GM21447 (cell line): ENCODE results near the gene DKC1.

Experiments used
- ATAC-seq: cut with Tn5 transposase; IDR thresholded peaks from one replicate; pipeline ENCODE4 v1.9.1; 2021; ENCODE audit not compliant: unreplicated experiment

Gene DKC1

DNA sequence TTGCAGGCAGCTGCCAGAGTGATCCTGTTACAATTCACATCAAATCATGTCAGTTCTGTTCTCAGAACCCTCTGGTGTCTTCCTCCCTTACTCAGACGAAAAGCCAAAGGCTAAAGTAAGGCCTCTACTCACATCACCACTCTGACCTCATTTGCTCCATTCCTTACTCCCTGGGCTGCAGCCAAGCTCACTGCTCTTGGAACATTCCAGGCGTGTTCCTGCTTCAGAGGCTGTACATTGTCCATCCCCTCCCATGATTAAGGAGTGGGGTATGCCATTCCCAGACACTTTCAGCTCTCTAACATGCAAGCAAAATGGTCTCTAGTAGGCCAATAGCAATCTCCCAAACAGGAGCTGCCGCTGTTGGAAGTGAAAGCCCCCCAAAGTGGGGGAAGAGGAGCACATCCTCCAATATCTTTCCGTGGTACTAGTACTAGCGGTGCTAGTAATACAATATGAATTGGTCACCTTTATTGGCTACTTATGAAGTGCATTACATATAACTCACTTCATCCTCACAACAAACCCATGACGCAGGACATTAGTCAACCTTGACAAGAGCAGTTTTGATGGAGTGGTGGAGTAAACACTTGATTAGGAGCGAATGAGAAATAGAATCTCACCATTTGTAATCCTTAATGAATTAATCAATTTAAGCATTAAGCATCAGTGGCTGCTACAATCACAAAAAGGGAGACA lies 26.8 kb upstream of the DKC1 start:
- no peak for ATAC-seq

DNA sequence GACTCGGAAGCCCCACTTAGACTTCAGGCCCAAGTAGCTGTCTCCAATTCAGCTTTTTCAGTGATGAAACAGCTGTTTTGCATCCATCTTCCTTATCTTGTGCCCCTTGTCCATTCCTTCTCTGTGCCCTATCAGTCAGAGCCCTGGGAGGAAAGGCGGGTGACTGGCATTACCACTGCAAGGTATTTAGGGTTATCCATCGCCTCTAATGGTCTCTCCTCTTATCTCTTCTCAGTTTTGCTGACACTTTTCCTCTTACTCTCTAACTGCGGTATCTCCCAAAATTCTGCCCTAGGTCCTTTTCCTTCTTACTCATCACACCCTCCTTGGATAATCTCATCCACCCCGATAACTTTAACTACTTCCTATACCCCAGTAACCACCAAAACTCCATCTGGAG lies 25.5 kb upstream of the DKC1 start:
- no peak for ATAC-seq

DNA sequence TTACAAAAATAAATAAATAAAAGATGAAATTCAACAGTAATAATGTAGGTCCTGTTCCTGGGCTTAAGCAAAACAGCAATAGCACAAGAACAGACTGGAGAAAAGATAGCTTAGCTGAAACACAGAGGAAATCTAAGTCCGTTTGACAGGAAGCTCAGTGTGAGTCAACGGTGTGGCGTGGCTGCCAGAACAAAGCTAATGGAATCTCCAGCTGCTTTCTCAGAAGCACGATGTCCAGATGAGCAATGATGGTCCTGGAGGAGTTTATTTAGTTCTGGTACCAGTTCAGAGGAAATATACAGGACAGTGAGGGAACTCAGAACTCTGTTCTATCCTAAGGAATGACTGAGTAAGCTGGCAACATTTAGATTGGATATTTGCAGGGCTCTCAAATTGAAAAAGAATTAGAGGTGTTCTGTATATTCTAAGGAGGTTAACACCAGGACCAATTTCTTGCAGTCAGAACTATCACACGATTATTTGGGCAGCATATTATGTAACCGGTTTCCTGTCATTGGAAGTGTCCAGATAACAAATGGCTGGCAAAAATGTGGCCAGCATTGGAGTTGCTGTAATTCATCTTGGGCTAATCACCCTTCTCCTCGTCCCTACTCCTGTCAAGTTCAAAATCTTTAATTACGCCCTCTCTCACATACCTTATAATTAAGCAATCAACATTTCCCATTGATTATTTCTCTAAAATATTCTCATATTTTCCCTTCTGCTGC lies 24.5 kb upstream of the DKC1 start:
- ATAC-seq: no peak

DNA sequence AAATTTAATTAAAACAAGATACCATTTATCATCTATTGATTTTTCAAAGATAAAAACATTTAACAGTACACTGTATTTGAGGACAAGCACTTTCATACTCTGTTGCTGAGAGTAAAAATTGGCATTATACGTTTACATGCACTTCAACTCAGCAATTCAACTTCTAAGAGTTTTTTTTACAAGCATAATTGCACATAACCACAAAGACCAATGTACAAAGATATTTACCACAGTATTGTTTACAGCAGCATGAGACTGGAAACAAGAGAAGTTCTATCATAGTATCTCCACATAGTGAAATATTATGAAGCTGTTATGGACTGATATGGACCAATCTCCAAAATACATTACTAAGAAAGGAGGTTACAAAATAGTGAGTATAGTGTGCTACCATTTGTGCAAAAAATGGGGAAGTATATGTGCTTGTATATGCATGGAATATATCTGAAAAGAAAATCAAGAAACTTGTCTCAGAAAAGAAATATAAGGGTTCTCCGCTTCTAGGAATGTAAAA lies 22.7 kb upstream of the DKC1 start:
- no peak for ATAC-seq

DNA sequence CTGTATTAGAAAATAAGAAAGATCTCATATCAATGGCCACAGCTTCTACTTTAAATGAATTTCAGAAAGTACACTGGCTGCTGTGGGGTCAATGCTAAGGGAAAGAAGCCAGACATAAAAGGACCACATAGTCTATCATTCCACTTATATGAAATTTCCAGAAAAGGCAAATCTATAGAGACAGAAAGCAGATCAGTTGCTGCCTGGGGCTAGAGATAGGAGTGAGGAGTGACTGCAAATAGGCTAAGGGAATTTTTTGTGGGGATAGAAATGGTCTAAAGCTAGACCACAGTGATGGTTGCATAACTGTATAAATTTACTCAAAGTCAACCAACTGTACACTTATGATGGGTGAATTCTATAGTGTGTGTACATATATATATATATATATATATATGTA lies 20.1 kb upstream of the DKC1 start:
- ATAC-seq: no peak

DNA sequence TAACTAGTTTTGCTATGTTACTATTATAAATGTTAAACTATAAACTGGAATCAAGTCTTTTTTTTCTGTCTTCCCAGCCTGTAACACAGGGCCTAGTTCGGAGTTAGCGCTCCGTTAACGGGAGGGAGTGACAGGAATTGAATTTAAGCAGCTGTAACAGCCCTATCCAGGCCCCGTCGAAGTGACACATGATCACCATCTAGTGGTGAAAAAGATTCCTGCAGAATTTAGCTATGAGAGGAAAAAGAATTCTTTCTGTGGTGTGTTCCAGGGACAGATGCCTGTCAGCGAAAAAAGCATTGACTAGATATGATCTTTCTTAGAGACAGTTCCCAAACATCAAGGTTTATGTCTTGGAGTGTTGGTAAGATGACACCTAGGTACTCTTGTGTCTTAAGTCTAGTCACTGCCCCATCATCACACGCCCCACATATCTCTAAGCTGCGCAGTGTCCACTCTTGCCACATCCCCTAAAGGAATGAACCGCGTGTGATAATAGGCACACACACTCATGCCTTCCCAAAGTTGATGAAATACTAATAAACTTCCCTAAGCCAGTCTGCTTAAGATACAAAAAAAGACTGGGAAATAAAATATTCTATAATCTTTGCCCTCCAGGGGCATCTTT lies 13.8 kb upstream of the DKC1 start:
- ATAC-seq: no peak

DNA sequence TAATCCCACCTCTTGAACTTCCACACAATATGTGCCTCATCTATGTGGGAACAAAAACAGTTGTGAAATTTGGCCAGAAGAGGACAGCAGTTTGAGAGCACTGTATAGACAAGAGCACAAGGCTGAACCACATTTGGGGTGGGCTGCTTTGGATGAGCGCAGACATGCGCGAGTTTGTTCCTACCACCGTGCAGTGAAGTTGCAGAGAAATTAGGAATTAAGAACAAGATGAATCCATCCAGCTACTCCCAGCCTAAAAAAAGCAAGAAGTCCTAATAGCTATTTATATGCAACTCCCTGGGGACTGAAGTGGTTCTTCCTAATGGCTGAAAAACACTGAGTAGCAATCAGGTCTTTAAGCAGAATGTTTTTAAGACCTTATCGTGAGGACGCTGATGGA lies 12.8 kb upstream of the DKC1 start:
- ATAC-seq: no peak

DNA sequence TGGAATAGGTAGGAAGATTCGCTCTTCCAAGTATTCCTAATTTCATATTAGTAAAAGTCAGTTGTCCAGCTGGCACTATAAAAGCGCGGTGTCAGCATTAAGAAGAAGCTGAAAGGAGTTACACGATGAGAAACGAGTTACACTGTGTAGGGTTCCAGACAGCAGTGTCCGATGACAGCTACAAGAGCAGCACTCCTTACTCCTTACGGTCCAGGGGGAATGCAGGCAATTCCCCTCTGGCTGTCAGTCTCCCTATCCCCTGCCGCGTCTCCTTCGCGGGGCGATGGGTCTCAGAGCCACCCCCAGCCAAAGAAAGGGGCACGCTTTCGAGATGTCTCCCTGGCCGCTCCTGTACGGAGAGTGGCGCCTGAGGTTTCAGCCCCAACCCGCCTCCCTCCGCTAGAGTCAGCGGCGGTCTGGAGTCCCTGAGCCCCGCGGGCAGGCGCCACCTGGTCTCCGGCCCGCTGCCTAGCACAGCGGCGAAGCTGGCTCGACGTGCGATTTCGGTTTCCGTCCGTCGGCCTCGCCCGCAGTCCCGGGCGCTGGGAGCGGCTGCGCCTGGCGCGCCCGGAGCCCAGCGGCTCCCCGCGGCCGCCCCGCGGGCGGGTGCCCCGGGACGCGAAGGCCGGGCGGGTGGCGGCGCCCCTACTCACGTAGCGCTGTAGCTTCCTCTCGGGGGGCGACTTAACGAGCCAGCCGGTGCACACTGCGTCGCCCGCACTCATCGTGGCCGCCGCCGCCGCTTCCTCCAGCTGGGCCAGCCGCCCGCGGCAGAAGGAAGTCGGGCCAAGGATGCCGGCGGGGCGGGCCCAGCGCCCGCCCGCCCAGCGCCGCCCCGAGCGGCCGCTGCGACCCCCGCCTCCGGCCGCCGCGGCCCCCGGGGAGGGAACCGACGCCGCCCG lies 12.1 kb upstream of the DKC1 start, which contains the start of gene GAB3:
Gene GAB3, minus strand, starts transcription at position 777 of the 902 bp plus-strand sequence. Its CDS starts 52 bp downstream, at position 725.
- ATAC-seq: peak; percentile 62

DNA sequence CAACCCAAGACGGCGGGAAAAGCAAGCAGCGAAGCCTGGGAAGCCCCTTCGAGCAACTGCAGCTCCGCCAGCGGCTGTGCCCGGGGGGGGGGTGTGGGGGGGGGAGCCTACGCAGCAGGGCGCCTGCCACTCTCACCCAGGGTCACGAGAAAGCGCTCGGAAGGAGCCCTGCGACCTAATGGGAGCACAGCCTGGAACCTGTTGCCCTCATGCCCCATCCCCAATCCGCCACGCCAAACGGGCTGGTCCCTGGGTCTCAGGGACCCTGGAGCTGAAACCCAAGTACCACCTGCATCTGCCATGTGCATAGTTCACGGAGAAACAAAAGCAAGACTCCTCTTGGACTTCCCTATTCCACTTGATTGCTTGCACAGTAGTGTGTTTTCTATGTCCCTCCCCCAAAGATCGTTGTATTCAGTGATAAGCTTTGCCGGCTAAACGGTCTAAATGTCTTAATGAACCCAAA lies 11.4 kb upstream of the DKC1 start:
- ATAC-seq: peak; percentile 25

DNA sequence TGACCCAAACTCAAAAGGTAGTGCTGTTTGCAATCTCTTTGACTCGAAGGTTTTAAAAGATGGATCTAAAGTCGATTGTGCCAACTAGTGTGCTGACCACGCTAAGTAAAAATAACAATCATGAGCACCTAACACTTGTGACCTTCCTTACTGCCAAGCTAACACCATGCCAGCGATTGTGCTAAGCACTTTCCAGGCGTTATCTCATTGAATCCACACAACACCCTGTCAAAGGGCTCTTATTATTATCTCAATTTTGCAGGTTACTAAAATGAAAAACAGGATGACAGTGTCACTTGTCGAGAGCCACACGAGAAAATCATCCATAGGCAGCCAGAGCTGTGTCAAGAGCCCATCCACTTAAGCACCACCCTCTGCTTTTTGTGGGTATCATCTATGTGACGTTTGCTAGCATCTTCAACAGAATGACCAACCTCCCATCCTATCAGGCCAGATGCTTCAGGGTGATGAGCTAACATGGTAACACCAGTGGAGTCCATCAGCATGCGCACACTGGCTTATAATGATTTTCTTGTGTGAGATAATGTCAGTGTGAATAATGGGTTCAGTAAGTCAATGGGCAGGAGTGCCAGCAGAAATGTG lies 10.9 kb upstream of the DKC1 start:
- ATAC-seq: no peak

DNA sequence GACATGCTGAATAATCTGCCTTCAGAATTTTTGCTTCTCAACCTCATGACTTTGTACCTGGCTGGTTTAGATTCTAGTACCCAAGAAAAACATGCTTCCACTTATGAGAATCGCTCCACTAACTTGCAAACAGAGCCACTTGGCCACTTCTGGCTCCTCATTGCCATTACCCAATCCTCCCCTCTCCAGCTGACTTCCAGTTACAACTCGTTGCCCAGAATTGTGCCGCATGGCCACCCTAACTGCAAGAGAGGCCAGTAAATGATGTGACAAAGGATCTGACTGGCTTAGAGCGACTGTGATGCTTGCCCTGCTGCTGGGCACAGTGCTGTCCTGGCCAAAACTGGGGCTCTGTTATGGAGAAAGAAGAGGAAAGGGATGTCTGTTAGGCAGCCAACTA lies 4.0 kb upstream of the DKC1 start:
- no peak for ATAC-seq

DNA sequence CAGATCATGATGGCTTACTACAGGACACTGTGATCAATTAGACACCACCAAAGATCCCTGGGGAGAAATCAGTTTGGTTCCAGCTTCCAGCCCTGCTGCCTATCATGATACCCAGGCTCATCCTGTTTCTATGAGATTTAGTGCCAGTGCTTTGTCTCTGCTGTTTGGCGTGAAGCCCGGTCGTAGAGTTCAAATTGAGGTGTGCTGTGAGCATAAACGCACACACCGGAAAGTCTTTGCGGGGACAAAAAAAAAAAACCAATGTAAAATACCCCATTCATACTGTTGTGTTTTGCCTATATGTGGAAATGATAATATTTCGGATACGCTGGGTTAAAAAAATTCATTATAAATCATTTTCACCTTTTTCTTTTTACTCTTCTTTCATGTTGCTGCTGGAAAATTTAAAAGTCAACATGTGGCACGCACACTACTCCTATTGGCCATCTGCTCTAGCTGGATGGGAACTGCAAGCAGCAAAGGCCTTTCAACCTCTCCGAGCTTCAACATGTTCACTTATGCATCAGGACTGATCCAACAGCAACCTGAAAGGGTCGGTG lies 607 bp upstream of the DKC1 start:
- ATAC-seq: no peak

DNA sequence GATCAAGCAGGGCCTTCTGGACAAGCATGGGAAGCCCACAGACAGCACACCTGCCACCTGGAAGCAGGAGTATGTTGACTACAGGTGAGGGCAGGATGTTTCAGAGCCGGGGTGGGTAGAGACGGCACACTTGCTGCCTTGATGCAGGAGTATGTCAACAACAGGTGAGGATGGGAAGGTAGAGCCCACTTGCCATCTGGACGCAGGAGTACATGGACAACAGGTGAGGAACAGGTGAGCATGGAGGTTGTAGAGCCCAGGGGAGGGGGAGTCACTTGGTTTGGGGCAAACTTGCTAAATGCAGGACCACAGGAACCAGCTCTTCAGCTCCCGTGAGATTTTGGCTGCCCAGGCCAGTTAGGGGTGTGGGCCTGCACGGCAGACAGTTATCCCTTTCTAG lies 12.0 kb downstream of the DKC1 start:
- no peak for ATAC-seq

DNA sequence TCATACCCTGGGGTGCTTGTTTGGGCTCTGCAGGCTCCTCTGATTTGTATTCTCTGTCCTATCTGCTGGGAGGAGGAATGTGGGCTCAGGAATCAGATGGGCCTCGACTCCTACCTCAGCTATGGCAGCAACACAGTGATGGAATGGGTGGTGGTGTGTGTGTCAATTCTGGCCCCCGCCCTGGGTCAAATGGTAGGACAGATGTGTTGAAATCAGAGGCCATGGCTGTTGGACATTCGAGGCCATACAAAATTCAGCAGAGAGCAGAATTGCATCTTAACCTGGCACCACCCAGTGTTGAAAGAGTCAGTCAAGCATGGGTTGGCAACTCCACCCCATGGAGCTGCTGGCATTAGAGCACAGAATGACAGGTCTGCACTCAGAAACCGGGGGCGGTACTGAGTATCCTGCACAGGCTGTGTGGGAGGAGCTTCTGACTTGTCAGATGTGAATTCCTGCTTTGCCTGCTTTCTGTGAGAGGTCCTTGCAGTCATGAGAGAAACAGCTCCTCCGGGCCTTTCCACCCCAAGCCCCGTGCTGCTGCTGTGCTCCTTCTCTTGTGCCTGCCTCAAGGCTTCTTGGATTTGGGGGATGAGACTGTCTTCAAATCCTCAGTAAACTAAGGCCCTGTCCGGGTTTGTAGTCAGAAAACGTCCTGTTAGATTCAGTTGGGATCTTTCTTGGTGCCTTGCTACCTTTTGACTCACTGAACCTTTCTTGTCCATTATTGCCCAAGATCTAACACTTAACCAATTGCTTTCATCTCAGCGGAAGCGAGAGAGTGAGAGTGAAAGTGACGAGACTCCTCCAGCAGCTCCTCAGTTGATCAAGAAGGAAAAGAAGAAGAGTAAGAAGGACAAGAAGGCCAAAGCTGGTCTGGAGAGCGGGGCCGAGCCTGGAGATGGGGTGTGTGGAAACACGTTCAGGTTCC lies 13.0 kb downstream of the DKC1 start:
- ATAC-seq: no peak

DNA sequence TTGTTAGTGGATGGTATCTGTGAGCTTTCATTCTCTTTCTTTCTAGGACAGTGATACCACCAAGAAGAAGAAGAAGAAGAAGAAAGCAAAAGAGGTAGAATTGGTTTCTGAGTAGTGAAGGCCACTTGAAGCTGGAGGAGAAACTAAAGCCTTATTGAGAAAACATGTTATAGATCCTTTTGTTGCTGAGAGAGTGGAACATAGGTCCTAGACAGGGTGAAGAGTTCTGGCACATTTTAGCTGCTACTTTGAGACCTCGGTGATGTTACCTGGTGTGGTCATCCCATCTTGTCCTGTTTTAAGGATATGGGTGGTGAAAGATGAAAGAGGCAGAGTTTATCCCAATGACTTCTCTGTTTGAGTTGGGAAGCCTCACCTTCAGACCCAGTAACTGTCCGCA lies 14.1 kb downstream of the DKC1 start:
- no peak for ATAC-seq

DNA sequence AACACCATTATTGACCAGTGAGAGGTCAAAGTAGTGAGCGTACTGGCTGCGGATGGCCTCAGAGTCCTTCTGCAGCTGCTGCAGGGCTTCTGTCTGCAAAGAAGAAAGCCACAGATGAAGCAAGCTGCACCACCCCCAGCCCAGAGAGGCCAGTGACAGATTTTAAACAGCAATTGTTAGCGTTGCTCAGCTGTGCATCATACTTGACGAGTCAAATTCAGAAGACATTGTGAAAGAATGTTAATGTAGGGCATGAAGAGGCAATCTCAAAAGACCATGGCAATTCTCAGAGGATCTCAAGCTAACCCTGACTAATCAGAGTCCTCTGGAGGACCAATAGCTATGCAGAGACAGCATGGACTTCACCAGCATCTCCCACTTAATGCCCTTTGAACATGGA lies 16.6 kb downstream of the DKC1 start:
- ATAC-seq: no peak

DNA sequence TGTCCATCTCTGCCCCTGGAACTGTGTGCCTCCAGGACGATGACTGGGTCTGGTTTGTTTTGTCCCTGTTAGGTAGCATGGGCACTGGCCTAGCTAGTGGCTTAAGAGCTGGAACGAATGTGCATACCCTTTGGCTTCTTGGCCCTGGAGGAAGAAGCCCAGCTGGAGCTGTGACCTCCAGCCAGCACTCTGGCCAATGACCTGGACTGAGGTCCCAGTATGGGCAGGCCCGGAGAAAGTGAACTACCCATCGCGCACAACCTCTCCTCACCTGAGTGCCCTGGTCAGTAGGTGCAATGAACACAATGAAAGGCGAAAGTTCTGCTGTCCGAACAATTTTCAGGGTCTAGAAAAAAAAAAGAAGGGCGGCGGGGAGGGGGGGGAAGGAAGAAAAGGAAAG lies 18.3 kb downstream of the DKC1 start:
- no peak for ATAC-seq

DNA sequence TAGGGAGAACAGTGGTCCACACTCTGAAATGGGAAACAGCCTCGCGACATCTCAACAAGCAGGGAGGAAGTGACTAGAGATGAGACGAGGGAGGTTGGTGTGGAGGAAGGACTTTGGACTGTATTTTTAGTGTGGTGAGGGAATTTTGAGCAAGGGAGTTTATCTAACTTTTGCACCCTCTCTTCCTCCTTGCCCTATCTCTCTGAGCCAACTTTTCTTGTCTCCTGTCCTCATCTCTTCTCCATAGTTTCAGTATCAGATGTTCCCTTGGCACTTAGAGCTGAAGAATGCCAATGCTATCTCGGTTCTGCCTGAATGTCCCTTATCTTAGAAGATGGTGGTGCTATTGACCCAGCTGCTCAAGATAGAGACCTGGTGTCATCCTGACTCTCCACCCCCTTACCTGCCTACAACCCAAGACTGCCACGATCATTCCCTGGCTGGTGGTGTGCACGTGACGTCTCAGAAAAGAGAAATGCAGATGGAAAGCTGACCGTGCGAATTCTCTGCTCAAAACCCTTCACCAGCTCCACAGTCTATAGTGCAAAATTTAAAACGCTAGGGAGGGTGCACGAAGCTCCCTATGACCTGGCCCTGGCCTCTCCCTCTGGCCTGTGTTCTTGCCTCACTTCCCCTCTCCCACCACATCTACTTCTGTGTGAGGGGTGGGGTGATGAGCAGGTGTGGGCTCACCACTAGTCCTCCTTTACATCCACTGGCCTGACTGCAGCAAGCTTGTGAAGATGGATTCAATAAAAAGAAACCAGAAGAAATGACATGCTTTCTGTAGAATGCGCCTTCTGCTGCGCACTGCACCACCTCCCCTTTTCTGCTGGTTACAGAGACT lies 21.7 kb downstream of the DKC1 start:
- no peak for ATAC-seq
